T-helper 9 cell (primary cell): ENCODE data around the gene TNS3.

Experiments used
- DNase-seq: peaks from one replicate; pipeline ENCODE4 v3.0.0-alpha.2; 2020

Gene TNS3

GRCh38 chr7:47580811-47581331, 1.0 kb downstream of the TNS3 start:
- no peak for DNase-seq

DNA sequence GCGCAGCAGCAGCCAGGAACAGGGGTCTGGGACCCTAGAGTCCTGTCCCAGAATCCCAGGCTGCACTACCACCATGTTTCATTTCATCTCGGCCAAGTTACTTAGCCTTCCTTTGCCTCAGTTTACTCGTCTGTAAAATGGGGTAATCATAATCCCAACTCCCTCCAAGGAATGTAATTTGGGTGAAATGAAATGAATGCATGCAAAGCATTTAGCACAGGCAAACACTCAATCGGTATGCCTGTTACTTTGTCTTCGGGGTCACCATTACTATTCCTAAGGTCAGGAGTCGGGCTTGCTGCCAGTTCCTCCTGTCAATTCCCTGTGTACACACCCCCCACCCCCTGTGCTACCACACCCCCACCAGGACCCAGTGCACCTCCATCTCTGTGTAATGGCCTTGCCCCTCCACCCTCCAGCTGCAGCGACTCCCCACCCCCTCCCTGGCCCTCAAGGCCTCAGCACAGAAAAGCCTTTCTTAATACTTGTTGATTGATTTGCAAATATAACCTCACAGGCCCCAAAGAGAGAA, 1.7 kb downstream of the TNS3 start:
- DNase-seq, result no peak

DNA sequence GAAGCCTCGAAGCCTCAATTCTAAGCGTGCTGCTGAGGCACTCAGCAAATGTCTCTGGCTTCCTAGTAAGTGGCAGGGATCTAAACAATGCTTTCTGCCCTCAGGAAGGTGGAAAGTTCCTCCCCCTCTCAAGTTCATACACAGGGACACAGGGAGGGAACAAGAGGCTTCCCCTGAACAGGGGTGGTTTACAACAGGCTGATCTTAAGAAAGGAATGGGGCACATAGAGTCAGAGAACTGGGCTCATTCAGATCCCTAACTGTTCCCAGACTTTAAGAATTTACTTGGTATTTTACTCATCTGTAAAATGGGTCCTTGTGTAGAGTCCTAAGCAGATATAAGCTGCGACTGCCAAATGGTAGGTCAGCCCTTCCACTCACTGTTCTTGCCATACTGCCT, 2.5 kb downstream of the TNS3 start:
- no peak for DNase-seq

DNA sequence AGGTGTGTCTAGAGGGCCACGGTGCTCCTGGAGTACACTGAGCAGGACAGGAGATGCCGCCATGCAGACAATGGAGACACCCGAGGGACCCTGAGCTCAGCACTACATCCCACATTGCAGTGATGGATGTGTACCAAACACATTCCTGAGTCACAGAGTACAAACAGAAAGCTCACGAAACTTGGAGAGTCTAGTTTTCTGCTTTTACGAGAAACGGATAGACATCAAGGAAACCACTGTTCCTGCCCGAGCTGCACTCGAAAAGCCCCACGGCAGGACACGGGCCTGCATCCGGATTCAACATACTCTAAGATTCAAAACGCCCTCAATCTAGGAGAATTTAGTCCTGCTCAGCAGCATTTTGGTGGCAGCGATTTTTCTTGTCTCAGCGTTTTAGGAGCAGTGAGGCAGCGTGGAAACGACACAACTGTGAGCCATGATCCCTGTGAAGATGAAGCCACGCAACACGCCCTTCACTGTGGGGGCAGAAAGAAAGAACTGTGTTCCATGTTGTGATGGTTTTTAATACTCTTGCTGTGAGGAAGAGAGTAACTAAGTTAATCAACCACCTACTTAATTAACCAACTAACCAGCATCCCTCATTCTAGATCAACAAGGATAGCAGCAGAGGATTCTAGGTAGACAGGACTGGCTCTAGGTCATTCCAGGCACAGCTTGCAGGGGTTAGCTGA, 3.2 kb downstream of the TNS3 start:
- no peak for DNase-seq

DNA sequence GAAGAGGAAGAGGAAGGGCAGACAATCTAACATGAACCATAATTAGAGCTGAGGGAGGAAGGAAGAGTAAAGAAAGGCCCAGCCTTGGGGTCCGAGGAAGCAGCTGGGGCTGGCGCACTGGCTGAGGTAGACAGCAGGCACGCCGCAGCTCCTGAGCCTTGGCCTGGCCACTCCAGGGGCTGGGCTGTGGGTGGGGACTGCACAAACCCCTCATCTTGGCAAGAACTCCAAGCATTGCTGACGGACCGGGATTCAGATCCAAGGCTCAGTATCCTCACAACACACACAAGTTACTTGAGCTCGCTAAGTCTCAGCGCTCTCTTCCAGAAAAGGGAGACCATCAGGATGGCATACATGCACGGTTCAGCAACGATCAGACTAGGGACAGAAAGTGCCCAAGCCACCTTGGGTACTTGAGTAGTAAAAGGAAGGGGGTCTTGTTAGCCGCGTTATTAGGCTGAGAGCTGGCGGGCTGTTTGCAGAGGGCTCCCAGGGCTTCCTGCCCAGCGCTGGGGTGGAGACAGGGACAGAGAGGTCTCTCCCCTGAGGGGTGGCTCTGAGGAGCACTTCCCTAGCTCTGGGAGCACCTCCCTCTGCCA, 4.5 kb downstream of the TNS3 start:
- no peak for DNase-seq

DNA sequence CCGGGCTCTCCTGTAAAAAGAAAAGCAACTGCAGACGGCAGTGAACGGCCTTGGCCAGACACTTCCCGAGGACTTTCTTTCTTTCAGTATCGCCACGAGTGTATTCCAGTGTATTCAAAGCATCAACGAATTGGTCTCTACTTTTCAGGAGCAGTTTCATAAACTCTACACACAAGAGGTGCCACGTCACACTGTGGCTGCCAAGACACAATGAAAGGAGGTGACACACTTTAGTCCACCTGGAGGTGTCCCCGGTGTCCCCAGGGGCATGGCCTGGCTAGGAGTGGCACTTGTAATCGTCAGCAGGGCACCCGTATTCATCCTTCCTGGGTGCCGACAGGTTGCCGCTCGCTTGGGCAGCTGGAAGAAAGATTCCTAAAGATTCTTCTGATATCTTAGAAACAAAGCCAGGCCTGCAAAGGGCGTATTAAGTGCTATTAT, 5.0 kb downstream of the TNS3 start:
- no peak for DNase-seq

DNA sequence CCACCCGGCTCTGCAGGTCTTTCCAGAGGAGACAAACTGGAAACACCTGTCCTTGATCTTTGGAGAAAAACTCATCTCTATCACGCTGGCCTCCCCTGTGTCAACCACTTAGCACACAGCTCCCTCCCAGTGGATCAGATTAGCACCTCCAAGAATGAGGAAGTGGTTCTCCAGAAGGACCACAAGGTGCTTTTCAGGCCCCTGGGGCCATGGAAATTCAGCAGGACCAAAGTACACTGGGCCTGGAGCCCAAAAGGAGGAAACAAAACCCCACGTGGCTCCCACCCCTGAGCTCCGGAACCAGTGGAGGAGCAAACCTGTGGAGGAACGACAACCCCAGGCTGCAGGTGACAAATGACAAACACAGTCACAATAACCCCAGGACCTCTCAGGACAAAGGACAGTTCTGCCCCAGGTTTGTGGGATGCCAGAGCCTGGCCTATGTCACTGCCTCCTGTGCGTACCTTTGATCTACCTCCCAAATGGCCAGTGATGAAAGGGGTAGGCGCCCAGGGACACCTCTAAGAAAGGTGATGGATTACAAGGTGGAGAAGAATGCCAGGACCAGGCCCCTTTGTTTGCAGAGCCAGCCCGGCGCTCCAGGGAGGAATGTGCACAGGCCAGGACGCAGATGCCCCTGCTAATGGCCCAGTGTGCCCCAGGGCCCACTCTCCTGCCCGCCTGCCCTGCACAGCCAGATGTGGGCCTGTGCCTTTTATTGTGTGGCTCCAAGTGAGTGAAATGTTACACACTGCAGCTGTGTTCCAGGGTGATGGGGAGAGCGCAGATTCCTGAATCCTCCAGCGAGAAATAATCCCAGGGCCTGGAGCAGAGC, 5.7 kb downstream of the TNS3 start:
- no peak for DNase-seq

- DNase-seq, result no peak
Observed at GRCh38 chr7:47574482-47575329, 7.2 kb downstream of the TNS3 start.

DNA sequence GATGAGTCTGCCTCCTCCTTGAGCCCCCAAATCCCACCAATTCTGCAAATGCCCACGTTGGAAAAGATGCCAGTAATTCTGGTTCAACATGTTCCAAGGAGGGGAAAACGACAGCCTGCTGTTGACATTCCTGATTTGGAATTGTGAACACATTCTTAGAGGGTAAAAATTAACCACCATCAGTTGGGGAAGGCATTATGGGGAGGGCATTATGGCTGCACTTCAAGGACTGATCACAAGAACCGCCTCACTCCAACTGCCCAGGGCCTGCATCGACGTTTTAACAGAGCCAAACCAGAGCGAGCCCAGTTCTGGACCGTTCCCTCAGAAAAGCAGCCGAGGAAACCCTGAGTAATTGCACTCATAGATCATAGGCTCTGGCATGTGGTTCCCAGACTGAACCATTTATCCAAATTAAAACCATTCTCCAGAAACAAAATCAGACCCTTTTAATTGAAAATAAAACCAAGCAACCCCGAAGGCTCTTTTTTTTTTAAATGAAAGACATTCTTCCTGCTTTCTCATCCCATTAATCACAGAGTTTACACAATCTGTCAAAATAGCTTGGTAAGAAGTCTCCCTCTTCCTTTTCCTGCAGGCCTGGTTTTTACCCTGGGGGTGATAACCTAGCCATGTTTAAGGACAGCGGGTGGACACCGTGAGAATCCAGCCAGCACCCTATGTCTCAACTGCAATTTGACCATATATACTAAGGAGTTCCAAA, 8.0 kb downstream of the TNS3 start:
- no peak for DNase-seq

DNA sequence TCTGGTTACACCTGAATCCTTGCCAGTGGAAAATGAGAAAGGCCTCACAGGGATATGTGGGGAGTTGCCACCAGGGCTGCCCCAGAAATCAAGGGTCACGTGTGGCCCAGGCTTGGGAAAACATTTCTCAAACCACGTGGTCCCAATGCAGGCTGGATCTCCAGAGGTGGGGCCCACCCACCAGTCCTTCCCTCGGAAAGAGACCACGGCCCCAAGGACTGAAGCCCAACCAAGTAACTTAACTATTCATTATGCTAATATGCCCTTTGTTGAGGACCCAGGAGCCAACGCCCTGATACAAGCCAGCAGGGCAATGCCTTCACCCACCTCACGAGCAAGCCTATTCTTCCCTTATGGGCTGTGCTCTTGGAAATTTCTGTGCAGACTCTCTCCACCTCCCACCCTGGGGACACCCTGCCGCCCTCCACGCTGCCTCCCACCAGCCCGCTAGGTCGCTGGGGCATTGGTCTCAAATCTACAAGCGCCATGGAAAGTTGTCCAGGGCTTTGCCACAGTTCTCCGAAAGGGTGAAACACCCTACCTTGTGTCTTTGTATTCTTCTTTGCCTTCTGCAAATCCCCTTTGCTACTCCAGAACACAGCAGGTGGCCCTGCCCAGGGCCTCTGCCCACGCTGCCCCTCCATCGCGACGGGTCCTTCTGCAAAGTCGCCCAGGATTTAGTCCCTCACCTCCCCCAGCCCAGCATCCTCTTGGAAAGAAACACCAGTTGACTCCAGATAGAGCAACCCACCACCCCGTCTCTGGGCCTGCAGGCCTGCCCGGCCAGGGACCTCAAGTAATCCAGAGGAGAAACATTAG, 8.8 kb downstream of the TNS3 start:
- DNase-seq, result no peak

- no peak for DNase-seq
Observed at GRCh38 chr7:47572094-47572445, 9.8 kb downstream of the TNS3 start.

- DNase-seq, result no peak
Observed at GRCh38 chr7:47571331-47572093, 10.4 kb downstream of the TNS3 start.

GRCh38 chr7:47570649-47571050, 11.3 kb downstream of the TNS3 start:
- no peak for DNase-seq

DNA sequence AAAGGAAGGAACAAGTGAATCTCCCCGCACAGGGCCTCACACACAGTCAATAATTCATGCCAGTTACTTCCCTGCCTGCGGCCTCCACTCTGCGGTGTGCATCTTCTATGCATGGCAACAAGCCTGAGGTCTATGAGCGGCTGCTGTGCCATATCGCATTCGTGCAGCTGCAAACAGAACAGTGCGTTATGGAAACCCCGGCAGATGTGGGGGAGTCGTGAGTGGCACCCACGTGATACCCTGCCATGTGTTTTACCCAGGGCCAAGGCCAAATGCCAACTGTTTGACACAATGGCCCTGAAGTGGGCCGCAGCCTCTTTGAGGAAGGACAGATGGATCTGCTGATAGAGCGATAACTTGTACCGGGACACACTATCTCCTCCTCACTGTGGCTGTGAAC, 13.4 kb downstream of the TNS3 start:
- DNase-seq, result no peak

DNA sequence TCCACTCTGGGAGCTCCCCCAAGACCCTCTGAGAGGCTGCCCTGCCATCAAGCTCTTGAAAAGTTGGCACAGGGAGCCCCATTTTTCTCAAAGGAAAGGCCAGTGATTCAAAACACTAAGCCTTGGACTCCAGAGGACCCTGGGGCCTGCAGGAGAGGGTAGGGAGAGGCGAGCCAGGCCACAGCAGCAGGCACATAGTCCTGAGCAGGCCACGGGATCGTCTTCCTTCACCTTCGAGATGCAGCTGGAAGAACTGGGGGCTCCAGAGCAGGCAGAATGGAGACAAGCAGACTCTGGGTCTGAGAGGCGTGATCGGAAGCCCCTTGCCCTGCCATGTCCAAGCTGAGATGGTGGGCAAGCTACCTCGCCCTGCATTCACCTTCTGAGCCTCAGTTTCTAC, 13.9 kb downstream of the TNS3 start:
- no peak for DNase-seq

DNA sequence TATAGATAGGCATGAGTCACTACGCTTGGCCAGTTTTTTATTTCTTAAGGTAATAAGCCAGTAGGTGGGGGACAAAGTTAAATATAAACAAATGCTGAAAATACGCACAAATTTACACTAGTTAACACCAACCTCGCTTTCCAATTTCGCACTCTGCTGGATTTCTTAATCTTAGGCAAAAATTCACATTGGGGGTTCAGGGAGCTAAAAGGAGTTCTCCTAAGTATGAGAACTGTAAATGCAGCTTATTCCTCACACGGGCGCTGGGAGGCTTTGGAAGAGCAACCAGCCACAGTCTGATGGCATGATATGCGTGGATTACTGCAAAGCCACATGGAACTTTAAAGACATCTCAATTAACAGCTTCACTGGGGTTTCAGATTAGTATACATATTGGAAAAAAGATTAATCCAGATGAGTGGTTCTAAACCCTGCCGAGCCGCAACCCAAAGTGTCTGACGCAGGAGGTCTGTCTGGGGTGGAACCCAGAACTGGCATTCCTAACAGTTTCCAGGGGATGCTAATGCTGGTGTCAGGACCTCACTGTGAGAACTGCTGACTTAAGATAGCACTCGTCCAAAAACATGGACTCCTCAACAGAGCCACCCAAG, 16.2 kb downstream of the TNS3 start:
- DNase-seq, result no peak

DNA sequence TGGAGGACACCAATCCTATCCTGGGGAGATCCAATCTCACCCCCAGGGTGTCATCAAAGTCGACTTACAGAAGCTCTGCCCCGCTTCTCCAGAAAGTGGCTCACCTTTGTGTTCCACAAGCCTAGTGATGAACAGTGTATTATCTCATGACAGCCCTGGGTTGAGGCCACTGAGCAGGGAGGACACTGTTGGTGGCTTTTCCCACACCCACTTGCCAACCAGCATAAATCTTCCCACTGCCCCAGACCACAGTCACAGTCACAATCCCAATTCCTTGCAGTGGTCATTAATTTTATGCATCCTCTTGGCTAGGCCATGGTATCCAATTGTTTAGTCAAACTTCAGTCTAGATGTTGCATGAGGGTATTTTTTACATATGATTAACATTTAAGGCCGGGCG, 18.4 kb downstream of the TNS3 start:
- no peak for DNase-seq

GRCh38 chr7:47561715-47562446, 20.0 kb downstream of the TNS3 start:
- DNase-seq, result no peak
